Measurements from ENCODE around the gene PDIA3.

The PDIA3 gene

GRCh38 chr15:43751885-43752284, 5.6 kb downstream of the PDIA3 start:
- H3K27ac ChIP-seq (ENCODE audit: low read length): no peak overlapping the region
- no peaks in the 10 kb centered on the region for H3K4me1 ChIP-seq (ENCODE audit: insufficient read depth, low read length)
- H3K36me3 ChIP-seq (ENCODE audit: insufficient read depth, low read depth, low read length): peaks cover 63% of the 10 kb centered on the region
- no peak overlapping the region for H3K9ac ChIP-seq (ENCODE audit: low read depth, low read length)
- no peak overlapping the region for H3K4me3 ChIP-seq (ENCODE audit: low read length)
- H3K9me3 ChIP-seq (ENCODE audit: insufficient read depth, low read depth, low read length): no peaks in the 10 kb centered on the region
- H3K27me3 ChIP-seq (ENCODE audit: insufficient read depth, low read length): no peaks in the 10 kb centered on the region

GRCh38 chr15:43762824-43763223, 16.6 kb downstream of the PDIA3 start:
- Histone ChIP-seq H3K9me3 (ENCODE audit: insufficient read depth, low read depth, low read length) (no peaks in the 10 kb centered on the region), H3K36me3 (ENCODE audit: insufficient read depth, low read depth, low read length) (peaks cover 96% of the 10 kb centered on the region), H3K4me1 (ENCODE audit: insufficient read depth, low read length) (no peaks in the 10 kb centered on the region), H3K27me3 (ENCODE audit: insufficient read depth, low read length) (no peaks in the 10 kb centered on the region), H3K9ac (ENCODE audit: low read depth, low read length) (no peak overlapping the region), H3K4me3 (ENCODE audit: low read length) (no peak overlapping the region), H3K27ac (ENCODE audit: low read length) (no peak overlapping the region)

GRCh38 chr15:43763819-43764446, 17.7 kb downstream of the PDIA3 start:
- no peaks in the 10 kb centered on the region for H3K27me3 ChIP-seq (ENCODE audit: insufficient read depth, low read length)
- no peak overlapping the region for H3K27ac ChIP-seq (ENCODE audit: low read length)
- H3K9ac ChIP-seq (ENCODE audit: low read depth, low read length): no peak overlapping the region
- H3K9me3 ChIP-seq (ENCODE audit: insufficient read depth, low read depth, low read length): no peaks in the 10 kb centered on the region
- H3K4me3 ChIP-seq (ENCODE audit: low read length): no peak overlapping the region
- no peaks in the 10 kb centered on the region for H3K4me1 ChIP-seq (ENCODE audit: insufficient read depth, low read length)
- H3K36me3 ChIP-seq (ENCODE audit: insufficient read depth, low read depth, low read length): peaks cover 97% of the 10 kb centered on the region

- H3K4me1 ChIP-seq (ENCODE audit: insufficient read depth, low read length): no peaks in the 10 kb centered on the region
- H3K4me3 ChIP-seq (ENCODE audit: low read length): no peak overlapping the region
- H3K27ac ChIP-seq (ENCODE audit: low read length): no peak overlapping the region
- no peaks in the 10 kb centered on the region for H3K9me3 ChIP-seq (ENCODE audit: insufficient read depth, low read depth, low read length)
- H3K9ac ChIP-seq (ENCODE audit: low read depth, low read length): no peak overlapping the region
- no peaks in the 10 kb centered on the region for H3K27me3 ChIP-seq (ENCODE audit: insufficient read depth, low read length)
- H3K36me3 ChIP-seq (ENCODE audit: insufficient read depth, low read depth, low read length): peaks cover 97% of the 10 kb centered on the region
These were observed 23.5 kb downstream of the PDIA3 start for GRCh38 chr15:43769584-43770228.

- Histone ChIP-seq H3K4me1 (ENCODE audit: insufficient read depth, low read length) (peaks cover 6% of the 10 kb centered on the region; the same call in 1 of the 2 replicates), H3K36me3 (ENCODE audit: insufficient read depth, low read depth, low read length) (peaks cover 76% of the 10 kb centered on the region), H3K4me3 (ENCODE audit: low read length) (no peak overlapping the region), H3K27ac (ENCODE audit: low read length) (no peak overlapping the region), H3K9me3 (ENCODE audit: insufficient read depth, low read depth, low read length) (no peaks in the 10 kb centered on the region), H3K27me3 (ENCODE audit: insufficient read depth, low read length) (peaks cover 5% of the 10 kb centered on the region; the same call in 1 of the 2 replicates), H3K9ac (ENCODE audit: low read depth, low read length) (no peak overlapping the region)
These were observed 25.6 kb downstream of the PDIA3 start for GRCh38 chr15:43771816-43772215.

GRCh38 chr15:43772624-43773023, 26.4 kb downstream of the PDIA3 start:
- peaks cover 68% of the 10 kb centered on the region for H3K36me3 ChIP-seq (ENCODE audit: insufficient read depth, low read depth, low read length)
- no peak overlapping the region for H3K9ac ChIP-seq (ENCODE audit: low read depth, low read length)
- H3K9me3 ChIP-seq (ENCODE audit: insufficient read depth, low read depth, low read length): no peaks in the 10 kb centered on the region
- H3K27me3 ChIP-seq (ENCODE audit: insufficient read depth, low read length): peaks cover 5% of the 10 kb centered on the region; the same call in 1 of the 2 replicates
- H3K4me1 ChIP-seq (ENCODE audit: insufficient read depth, low read length): peaks cover 6% of the 10 kb centered on the region; the same call in 1 of the 2 replicates
- H3K4me3 ChIP-seq (ENCODE audit: low read length): no peak overlapping the region
- no peak overlapping the region for H3K27ac ChIP-seq (ENCODE audit: low read length)

- H3K9me3 ChIP-seq (ENCODE audit: insufficient read depth, low read depth, low read length): no peaks in the 10 kb centered on the region
- peaks cover 54% of the 10 kb centered on the region for H3K36me3 ChIP-seq (ENCODE audit: insufficient read depth, low read depth, low read length)
- no peak overlapping the region for H3K4me3 ChIP-seq (ENCODE audit: low read length)
- H3K27me3 ChIP-seq (ENCODE audit: insufficient read depth, low read length): peaks cover 5% of the 10 kb centered on the region; the same call in 1 of the 2 replicates
- H3K9ac ChIP-seq (ENCODE audit: low read depth, low read length): no peak overlapping the region
- H3K27ac ChIP-seq (ENCODE audit: low read length): no peak overlapping the region
- H3K4me1 ChIP-seq (ENCODE audit: insufficient read depth, low read length): peaks cover 6% of the 10 kb centered on the region; the same call in 1 of the 2 replicates
These were observed 27.8 kb downstream of the PDIA3 start for GRCh38 chr15:43774062-43774461.

- peaks cover 5% of the 10 kb centered on the region; the same call in 1 of the 2 replicates for H3K27me3 ChIP-seq (ENCODE audit: insufficient read depth, low read length)
- peak overlapping the region; percentile 85 for H3K4me3 ChIP-seq (ENCODE audit: low read length)
- peak overlapping the region; percentile 58; the same call in 1 of the 2 replicates for H3K9ac ChIP-seq (ENCODE audit: low read depth, low read length)
- H3K36me3 ChIP-seq (ENCODE audit: insufficient read depth, low read depth, low read length): peaks cover 39% of the 10 kb centered on the region
- H3K27ac ChIP-seq (ENCODE audit: low read length): no peak overlapping the region
- H3K9me3 ChIP-seq (ENCODE audit: insufficient read depth, low read depth, low read length): no peaks in the 10 kb centered on the region
- H3K4me1 ChIP-seq (ENCODE audit: insufficient read depth, low read length): peaks cover 6% of the 10 kb centered on the region; the same call in 1 of the 2 replicates
These were observed 29.2 kb downstream of the PDIA3 start for GRCh38 chr15:43775411-43775965.

- Histone ChIP-seq H3K36me3 (ENCODE audit: insufficient read depth, low read depth, low read length) (peaks cover 32% of the 10 kb centered on the region), H3K4me1 (ENCODE audit: insufficient read depth, low read length) (peaks cover 6% of the 10 kb centered on the region; the same call in 1 of the 2 replicates), H3K27me3 (ENCODE audit: insufficient read depth, low read length) (peaks cover 5% of the 10 kb centered on the region; the same call in 1 of the 2 replicates), H3K9me3 (ENCODE audit: insufficient read depth, low read depth, low read length) (no peaks in the 10 kb centered on the region), H3K27ac (ENCODE audit: low read length) (no peak overlapping the region), H3K4me3 (ENCODE audit: low read length) (peak overlapping the region; percentile 85), H3K9ac (ENCODE audit: low read depth, low read length) (peak overlapping the region; percentile 58; the same call in 1 of the 2 replicates)
These were observed 30.0 kb downstream of the PDIA3 start for GRCh38 chr15:43776101-43776717.

GRCh38 chr15:43776718-43777266, 30.6 kb downstream of the PDIA3 start, which contains the start of gene ELL3:
Gene ELL3, minus strand, starts transcription at chr15:43776966. Its CDS starts 65 bp downstream, at chr15:43776901.
- Histone ChIP-seq H3K27me3 (ENCODE audit: insufficient read depth, low read length) (peaks cover 5% of the 10 kb centered on the region; the same call in 1 of the 2 replicates), H3K9ac (ENCODE audit: low read depth, low read length) (peak within 1 kb of the TSS; percentile 58; the same call in 1 of the 2 replicates), H3K4me1 (ENCODE audit: insufficient read depth, low read length) (peaks cover 6% of the 10 kb centered on the region; the same call in 1 of the 2 replicates), H3K4me3 (ENCODE audit: low read length) (peak within 1 kb of the TSS; percentile 85), H3K9me3 (ENCODE audit: insufficient read depth, low read depth, low read length) (no peaks in the 10 kb centered on the region), H3K27ac (ENCODE audit: low read length) (no peak within 1 kb of the TSS), H3K36me3 (ENCODE audit: insufficient read depth, low read depth, low read length) (peaks cover 26% of the 10 kb centered on the region)

- no peak overlapping the region for H3K27ac ChIP-seq (ENCODE audit: low read length)
- H3K4me1 ChIP-seq (ENCODE audit: insufficient read depth, low read length): peaks cover 6% of the 10 kb centered on the region; the same call in 1 of the 2 replicates
- H3K4me3 ChIP-seq (ENCODE audit: low read length): peak overlapping the region; percentile 85
These were observed 31.2 kb downstream of the PDIA3 start for GRCh38 chr15:43777267-43777914.

More at GRCh38 chr15:43777267-43777914, 31.2 kb downstream of the PDIA3 start:
- Histone ChIP-seq H3K9me3 (ENCODE audit: insufficient read depth, low read depth, low read length) (no peaks in the 10 kb centered on the region), H3K9ac (ENCODE audit: low read depth, low read length) (peak overlapping the region; percentile 58; the same call in 1 of the 2 replicates), H3K27me3 (ENCODE audit: insufficient read depth, low read length) (peaks cover 5% of the 10 kb centered on the region; the same call in 1 of the 2 replicates), H3K36me3 (ENCODE audit: insufficient read depth, low read depth, low read length) (peaks cover 20% of the 10 kb centered on the region)
